ENCODE measurements around the gene EIF4G3.

Gene EIF4G3

DNA sequence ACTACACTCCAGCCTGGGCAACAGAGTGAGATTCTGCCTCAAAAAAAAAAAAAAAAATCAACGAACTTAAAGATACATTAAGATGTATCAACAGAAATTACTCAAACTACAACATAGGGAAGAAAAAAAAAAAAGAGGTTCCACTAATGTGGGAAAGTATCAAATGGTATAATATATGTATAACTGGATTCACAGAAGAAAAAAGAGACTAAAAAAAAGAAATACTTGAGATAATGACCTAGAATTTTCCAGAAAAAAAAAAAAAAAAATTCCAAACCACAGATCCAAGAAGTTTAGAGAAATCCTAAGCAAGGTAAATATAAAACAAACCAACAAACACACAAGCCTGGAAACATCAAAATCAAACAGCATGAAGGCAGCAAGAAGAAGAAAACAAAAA, 45.5 kb downstream of the EIF4G3 start:
- TF ChIP-seq EZH2 (optimal IDR thresholded peaks at IDR 0.05; ENCODE audit: low read depth, low read length) (no peak), EZH2phosphoT487 (IDR thresholded peaks at IDR 0.05; ENCODE audit: low read length) (no peak)
- TF ChIP-seq, protein P1, sequence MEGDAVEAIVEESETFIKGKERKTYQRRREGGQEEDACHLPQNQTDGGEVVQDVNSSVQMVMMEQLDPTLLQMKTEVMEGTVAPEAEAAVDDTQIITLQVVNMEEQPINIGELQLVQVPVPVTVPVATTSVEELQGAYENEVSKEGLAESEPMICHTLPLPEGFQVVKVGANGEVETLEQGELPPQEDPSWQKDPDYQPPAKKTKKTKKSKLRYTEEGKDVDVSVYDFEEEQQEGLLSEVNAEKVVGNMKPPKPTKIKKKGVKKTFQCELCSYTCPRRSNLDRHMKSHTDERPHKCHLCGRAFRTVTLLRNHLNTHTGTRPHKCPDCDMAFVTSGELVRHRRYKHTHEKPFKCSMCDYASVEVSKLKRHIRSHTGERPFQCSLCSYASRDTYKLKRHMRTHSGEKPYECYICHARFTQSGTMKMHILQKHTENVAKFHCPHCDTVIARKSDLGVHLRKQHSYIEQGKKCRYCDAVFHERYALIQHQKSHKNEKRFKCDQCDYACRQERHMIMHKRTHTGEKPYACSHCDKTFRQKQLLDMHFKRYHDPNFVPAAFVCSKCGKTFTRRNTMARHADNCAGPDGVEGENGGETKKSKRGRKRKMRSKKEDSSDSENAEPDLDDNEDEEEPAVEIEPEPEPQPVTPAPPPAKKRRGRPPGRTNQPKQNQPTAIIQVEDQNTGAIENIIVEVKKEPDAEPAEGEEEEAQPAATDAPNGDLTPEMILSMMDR (IDR thresholded peaks at IDR 0.05; ENCODE audit: low read length) = no peak
- no peak for DNase-seq
- Histone ChIP-seq H3K9ac (ENCODE audit: low read length) (no peak overlapping the region), H3K36me3 (replicated peaks; ENCODE audit: insufficient read depth, low read length) (no peaks in the 10 kb centered on the region), H3K9me3 (replicated peaks; ENCODE audit: insufficient read depth, low read length) (no peaks in the 10 kb centered on the region), H4K20me1 (ENCODE audit: insufficient read depth, low read length) (no peaks in the 10 kb centered on the region), H3K79me2 (ENCODE audit: low read length) (no peaks in the 10 kb centered on the region), H3K27me3 (replicated peaks; ENCODE audit: insufficient read depth, low read length) (no peaks in the 10 kb centered on the region), H3K4me2 (ENCODE audit: low read depth, low read length) (no peak overlapping the region), H3F3A (ENCODE audit: insufficient read depth, low read length) (no peaks in the 10 kb centered on the region), H3K4me1 (ENCODE audit: low read length) (no peaks in the 10 kb centered on the region), H3K4me3 (ENCODE audit: low read length) (no peak overlapping the region), H3K9me2 (replicated peaks; ENCODE audit: insufficient read depth, low read length) (no peaks in the 10 kb centered on the region), H3K27ac (ENCODE audit: low read length) (no peak overlapping the region), H2AFZ (ENCODE audit: low read length) (no peak overlapping the region)

GRCh38 chr1:21129407-21129806, 47.3 kb downstream of the EIF4G3 start:
- H3K9me3 ChIP-seq (replicated peaks; ENCODE audit: insufficient read depth, low read length) = no peaks in the 10 kb centered on the region
- no peaks in the 10 kb centered on the region for H3K27me3 ChIP-seq (replicated peaks; ENCODE audit: insufficient read depth, low read length)
- no peaks in the 10 kb centered on the region for H3K36me3 ChIP-seq (replicated peaks; ENCODE audit: insufficient read depth, low read length)
- TF ChIP-seq, protein P1 (IDR thresholded peaks at IDR 0.05; ENCODE audit: low read length) = no peak
- TF ChIP-seq EZH2phosphoT487 (IDR thresholded peaks at IDR 0.05; ENCODE audit: low read length) (no peak), EZH2 (optimal IDR thresholded peaks at IDR 0.05; ENCODE audit: low read depth, low read length) (no peak)
- no peaks in the 10 kb centered on the region for H3K9me2 ChIP-seq (replicated peaks; ENCODE audit: insufficient read depth, low read length)
- no peak overlapping the region for H3K27ac ChIP-seq (ENCODE audit: low read length)
- H3K9ac ChIP-seq (ENCODE audit: low read length) = no peak overlapping the region
- no peaks in the 10 kb centered on the region for H4K20me1 ChIP-seq (ENCODE audit: insufficient read depth, low read length)
- H3F3A ChIP-seq (ENCODE audit: insufficient read depth, low read length) = no peaks in the 10 kb centered on the region
- H3K79me2 ChIP-seq (ENCODE audit: low read length) = no peaks in the 10 kb centered on the region
- no peak overlapping the region for H2AFZ ChIP-seq (ENCODE audit: low read length)
- H3K4me2 ChIP-seq (ENCODE audit: low read depth, low read length) = no peak overlapping the region
- no peak overlapping the region for H3K4me3 ChIP-seq (ENCODE audit: low read length)
- DNase-seq = no peak
- no peaks in the 10 kb centered on the region for H3K4me1 ChIP-seq (ENCODE audit: low read length)

DNA sequence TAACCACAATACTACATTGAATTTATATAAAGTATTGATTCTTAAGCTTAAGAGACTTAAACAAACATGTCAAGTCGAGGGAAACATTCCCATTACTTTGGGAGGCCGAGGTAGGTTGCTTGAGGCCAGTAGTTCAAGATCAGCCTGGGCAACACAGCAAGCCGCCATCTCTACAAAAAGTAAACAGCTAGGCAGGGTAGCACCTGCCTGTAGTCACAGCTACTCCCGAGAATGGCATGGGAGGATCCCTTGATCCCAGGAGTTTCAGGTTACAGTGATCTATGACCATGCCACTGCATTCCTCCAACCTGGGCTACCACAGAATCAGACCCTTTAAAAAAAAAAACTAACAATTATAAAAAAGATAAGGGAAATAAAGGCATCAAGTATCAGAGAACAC, 50.4 kb downstream of the EIF4G3 start:
- Histone ChIP-seq H3K27me3 (replicated peaks; ENCODE audit: insufficient read depth, low read length) (no peaks in the 10 kb centered on the region), H4K20me1 (ENCODE audit: insufficient read depth, low read length) (no peaks in the 10 kb centered on the region), H2AFZ (ENCODE audit: low read length) (no peak overlapping the region), H3F3A (ENCODE audit: insufficient read depth, low read length) (no peaks in the 10 kb centered on the region), H3K4me3 (ENCODE audit: low read length) (no peak overlapping the region), H3K27ac (ENCODE audit: low read length) (no peak overlapping the region), H3K4me1 (ENCODE audit: low read length) (no peaks in the 10 kb centered on the region), H3K9me3 (replicated peaks; ENCODE audit: insufficient read depth, low read length) (no peaks in the 10 kb centered on the region), H3K4me2 (ENCODE audit: low read depth, low read length) (no peak overlapping the region), H3K36me3 (replicated peaks; ENCODE audit: insufficient read depth, low read length) (no peaks in the 10 kb centered on the region), H3K9me2 (replicated peaks; ENCODE audit: insufficient read depth, low read length) (no peaks in the 10 kb centered on the region), H3K79me2 (ENCODE audit: low read length) (no peaks in the 10 kb centered on the region), H3K9ac (ENCODE audit: low read length) (no peak overlapping the region)
- no peak for DNase-seq
- TF ChIP-seq EZH2 (optimal IDR thresholded peaks at IDR 0.05; ENCODE audit: low read depth, low read length) = no peak
- TF ChIP-seq, protein P1 (IDR thresholded peaks at IDR 0.05; ENCODE audit: low read length) = no peak
- no peak for TF ChIP-seq EZH2phosphoT487 (IDR thresholded peaks at IDR 0.05; ENCODE audit: low read length)
